22Rv1 (cell line): Measurements from ENCODE around the gene WDR1.

Source experiments
- ZFX ChIP-seq: fragments of 450-650 bp; IDR thresholded peaks from 2 replicates; pipeline ENCODE4 v1.6.1; 2017; ENCODE audit warnings: antibody characterized with exemption, borderline replicate concordance
- TF ChIP-seq, protein P1 (sequence below): fragments of 450-650 bp; IDR thresholded peaks from 2 replicates; pipeline ENCODE4 v1.5.1; 2017; ENCODE audit warnings: mild to moderate bottlenecking

DNA sequence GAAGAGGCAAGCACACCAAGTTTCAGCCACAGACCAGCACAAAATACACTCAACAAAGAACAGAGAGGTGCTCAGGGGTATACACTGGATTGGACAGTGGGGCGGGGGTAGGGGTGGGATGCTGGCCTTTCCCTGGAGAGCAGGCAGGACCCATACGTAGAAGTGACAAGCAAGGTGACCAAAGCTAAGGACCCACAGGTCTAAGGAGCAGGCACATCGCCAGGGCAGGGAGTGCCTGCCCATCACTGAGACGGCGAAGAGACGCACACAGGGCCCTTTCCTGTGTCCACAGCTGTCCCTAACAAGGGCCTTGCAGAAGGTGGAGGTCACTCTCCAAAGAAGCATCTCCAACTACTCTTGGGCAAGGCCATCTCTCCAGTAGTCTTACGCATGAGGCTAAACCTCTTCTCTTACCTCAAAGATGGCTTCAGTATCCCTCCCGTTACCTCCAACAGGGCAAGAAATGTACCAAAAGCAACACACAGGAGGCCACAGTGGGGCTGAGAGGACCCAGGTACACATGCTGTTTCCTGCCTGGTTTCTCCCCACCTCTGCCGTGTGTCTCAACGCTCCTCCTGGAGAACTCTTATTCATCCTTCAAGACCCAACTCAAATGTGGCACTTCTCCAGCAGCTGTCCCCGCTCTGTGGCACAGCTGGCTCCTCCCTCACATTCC is 6.5 kb downstream of the WDR1 start:
- TF ChIP-seq, protein P1, sequence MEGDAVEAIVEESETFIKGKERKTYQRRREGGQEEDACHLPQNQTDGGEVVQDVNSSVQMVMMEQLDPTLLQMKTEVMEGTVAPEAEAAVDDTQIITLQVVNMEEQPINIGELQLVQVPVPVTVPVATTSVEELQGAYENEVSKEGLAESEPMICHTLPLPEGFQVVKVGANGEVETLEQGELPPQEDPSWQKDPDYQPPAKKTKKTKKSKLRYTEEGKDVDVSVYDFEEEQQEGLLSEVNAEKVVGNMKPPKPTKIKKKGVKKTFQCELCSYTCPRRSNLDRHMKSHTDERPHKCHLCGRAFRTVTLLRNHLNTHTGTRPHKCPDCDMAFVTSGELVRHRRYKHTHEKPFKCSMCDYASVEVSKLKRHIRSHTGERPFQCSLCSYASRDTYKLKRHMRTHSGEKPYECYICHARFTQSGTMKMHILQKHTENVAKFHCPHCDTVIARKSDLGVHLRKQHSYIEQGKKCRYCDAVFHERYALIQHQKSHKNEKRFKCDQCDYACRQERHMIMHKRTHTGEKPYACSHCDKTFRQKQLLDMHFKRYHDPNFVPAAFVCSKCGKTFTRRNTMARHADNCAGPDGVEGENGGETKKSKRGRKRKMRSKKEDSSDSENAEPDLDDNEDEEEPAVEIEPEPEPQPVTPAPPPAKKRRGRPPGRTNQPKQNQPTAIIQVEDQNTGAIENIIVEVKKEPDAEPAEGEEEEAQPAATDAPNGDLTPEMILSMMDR = no peak
- no peak for TF ChIP-seq ZFX
